SK-N-SH treated with all-trans-retinoic acid at 6 μM for 48 hours (cell line): ENCODE data around the gene CHRM2.

Experiments used
- ATAC-seq: fragments of 200-7000 bp; cut with Tn5 transposase; 3 replicates; pipeline ENCODE4 v1.9.1; 2020; ENCODE audit warnings: mild to moderate bottlenecking, moderate library complexity
- ARNTL ChIP-seq: fragments of 450-650 bp; formaldehyde crosslinking; IDR thresholded peaks from 2 replicates; pipeline ENCODE4 v1.5.0; 2020; ENCODE audit warnings: low read depth, mild to moderate bottlenecking, moderate library complexity, borderline replicate concordance
- BACH2 ChIP-seq: fragments of 250-450 bp; sonication (Bioruptor Pico); IDR thresholded peaks from 2 replicates; pipeline ENCODE4 v1.9.0; 2021; ENCODE audit warnings: mild to moderate bottlenecking, borderline replicate concordance
- CSDC2 ChIP-seq: fragments of 250-450 bp; sonication (Bioruptor Pico); IDR thresholded peaks from 2 replicates; pipeline ENCODE4 v1.5.0; 2020; ENCODE audit warnings: mild to moderate bottlenecking, moderate library complexity
- ESRRG ChIP-seq: fragments of 250-450 bp; sonication (Bioruptor Pico); IDR thresholded peaks from 2 replicates; pipeline ENCODE4 v1.6.1; 2021; ENCODE audit warnings: mild to moderate bottlenecking
- GLIS3 ChIP-seq: fragments of 250-450 bp; sonication (Bioruptor Pico); IDR thresholded peaks from 2 replicates; pipeline ENCODE4 v1.5.0; 2020; ENCODE audit warnings: mild to moderate bottlenecking, moderate library complexity
- ISL1 ChIP-seq: fragments of 250-450 bp; sonication (Bioruptor Pico); IDR thresholded peaks from 2 replicates; pipeline ENCODE4 v2.1.2; 2022; ENCODE audit warnings: mild to moderate bottlenecking, moderate library complexity
- OSR1 ChIP-seq: fragments of 250-450 bp; sonication (Bioruptor Pico); IDR thresholded peaks from 2 replicates; pipeline ENCODE4 v1.8.0; 2022; ENCODE audit warnings: moderate library complexity, mild to moderate bottlenecking, inconsistent platforms
- PPARA ChIP-seq: fragments of 250-450 bp; sonication (Bioruptor Pico); IDR thresholded peaks from 2 replicates; pipeline ENCODE4 v1.5.0; 2020; ENCODE audit warnings: mild to moderate bottlenecking, borderline replicate concordance
- RARB ChIP-seq: fragments of 250-450 bp; sonication (Bioruptor Pico); IDR thresholded peaks from 2 replicates; pipeline ENCODE4 v1.8.0; 2021; ENCODE audit warnings: mild to moderate bottlenecking, moderate library complexity
- SNAI2 ChIP-seq: fragments of 250-450 bp; sonication (Bioruptor Pico); IDR thresholded peaks from 2 replicates; pipeline ENCODE4 v1.5.0; 2020; ENCODE audit warnings: mild to moderate bottlenecking, moderate library complexity
- TCF4 ChIP-seq: fragments of 250-450 bp; sonication (Bioruptor Pico); IDR thresholded peaks from 2 replicates; pipeline ENCODE4 v1.8.0; 2021; ENCODE audit warnings: mild to moderate bottlenecking, moderate library complexity, borderline replicate concordance
- ZC3H10 ChIP-seq: fragments of 250-450 bp; sonication (Bioruptor Pico); IDR thresholded peaks from 2 replicates; pipeline ENCODE4 v1.5.1; 2021; ENCODE audit warnings: mild to moderate bottlenecking, moderate library complexity
- ZFP3 ChIP-seq: fragments of 250-450 bp; sonication (Bioruptor Pico); IDR thresholded peaks from 2 replicates; pipeline ENCODE4 v1.5.0; 2020; ENCODE audit warnings: mild to moderate bottlenecking, moderate library complexity
- ZFP30 ChIP-seq: fragments of 450-650 bp; formaldehyde crosslinking; IDR thresholded peaks from 2 replicates; pipeline ENCODE4 v1.5.0; 2022; ENCODE audit warnings: mild to moderate bottlenecking, moderate library complexity
- ZNF565 ChIP-seq: fragments of 450-650 bp; formaldehyde crosslinking; conservative IDR thresholded peaks from 2 replicates; pipeline ENCODE4 v1.5.0; 2020; ENCODE audit warnings: low read depth, mild to moderate bottlenecking, moderate library complexity
- ZNF70 ChIP-seq: fragments of 450-650 bp; formaldehyde crosslinking; IDR thresholded peaks from 2 replicates; pipeline ENCODE4 v1.5.0; 2020; ENCODE audit warnings: mild to moderate bottlenecking, moderate library complexity
- ZNF8 ChIP-seq: fragments of 450-650 bp; formaldehyde crosslinking; IDR thresholded peaks from 2 replicates; pipeline ENCODE4 v1.5.0; 2020; ENCODE audit warnings: mild to moderate bottlenecking, moderate library complexity
- TF ChIP-seq, protein P1 (sequence below): fragments of 250-450 bp; sonication (Bioruptor Pico); IDR thresholded peaks from 2 replicates; pipeline ENCODE4 v1.5.1; 2021; ENCODE audit warnings: mild to moderate bottlenecking, moderate library complexity
- TF ChIP-seq, protein P2 (sequence below): fragments of 250-450 bp; sonication (Bioruptor Pico); IDR thresholded peaks from 2 replicates; pipeline ENCODE4 v1.5.1; 2020; ENCODE audit warnings: low read depth, mild to moderate bottlenecking, moderate library complexity
- TF ChIP-seq, protein P3 (sequence below): fragments of 250-450 bp; sonication (Bioruptor Pico); IDR thresholded peaks from 2 replicates; pipeline ENCODE4 v1.8.0; 2021; ENCODE audit warnings: low read depth, mild to moderate bottlenecking, moderate library complexity, borderline replicate concordance
- TF ChIP-seq, protein P4 (sequence below): fragments of 250-450 bp; sonication (Bioruptor Pico); IDR thresholded peaks from 2 replicates; pipeline ENCODE4 v1.8.0; 2020; ENCODE audit warnings: mild to moderate bottlenecking, moderate library complexity, borderline replicate concordance
- TF ChIP-seq, protein P5 (sequence below): fragments of 250-450 bp; sonication (Bioruptor Pico); IDR thresholded peaks from 2 replicates; pipeline ENCODE4 v1.5.0; 2020; ENCODE audit warnings: mild to moderate bottlenecking, moderate library complexity

Gene CHRM2

GRCh38 chr7:136969761-136970160, 101.3 kb downstream of the CHRM2 start:
- TF ChIP-seq ZNF565: no peak
- no peak for TF ChIP-seq GLIS3
- no peak for TF ChIP-seq TCF4 (CRISPR knock-in tag)
- TF ChIP-seq, protein P1, sequence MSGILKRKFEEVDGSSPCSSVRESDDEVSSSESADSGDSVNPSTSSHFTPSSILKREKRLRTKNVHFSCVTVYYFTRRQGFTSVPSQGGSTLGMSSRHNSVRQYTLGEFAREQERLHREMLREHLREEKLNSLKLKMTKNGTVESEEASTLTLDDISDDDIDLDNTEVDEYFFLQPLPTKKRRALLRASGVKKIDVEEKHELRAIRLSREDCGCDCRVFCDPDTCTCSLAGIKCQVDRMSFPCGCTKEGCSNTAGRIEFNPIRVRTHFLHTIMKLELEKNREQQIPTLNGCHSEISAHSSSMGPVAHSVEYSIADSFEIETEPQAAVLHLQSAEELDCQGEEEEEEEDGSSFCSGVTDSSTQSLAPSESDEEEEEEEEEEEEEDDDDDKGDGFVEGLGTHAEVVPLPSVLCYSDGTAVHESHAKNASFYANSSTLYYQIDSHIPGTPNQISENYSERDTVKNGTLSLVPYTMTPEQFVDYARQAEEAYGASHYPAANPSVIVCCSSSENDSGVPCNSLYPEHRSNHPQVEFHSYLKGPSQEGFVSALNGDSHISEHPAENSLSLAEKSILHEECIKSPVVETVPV: no peak
- no peak for TF ChIP-seq CSDC2 (CRISPR knock-in tag)
- TF ChIP-seq, protein P2, sequence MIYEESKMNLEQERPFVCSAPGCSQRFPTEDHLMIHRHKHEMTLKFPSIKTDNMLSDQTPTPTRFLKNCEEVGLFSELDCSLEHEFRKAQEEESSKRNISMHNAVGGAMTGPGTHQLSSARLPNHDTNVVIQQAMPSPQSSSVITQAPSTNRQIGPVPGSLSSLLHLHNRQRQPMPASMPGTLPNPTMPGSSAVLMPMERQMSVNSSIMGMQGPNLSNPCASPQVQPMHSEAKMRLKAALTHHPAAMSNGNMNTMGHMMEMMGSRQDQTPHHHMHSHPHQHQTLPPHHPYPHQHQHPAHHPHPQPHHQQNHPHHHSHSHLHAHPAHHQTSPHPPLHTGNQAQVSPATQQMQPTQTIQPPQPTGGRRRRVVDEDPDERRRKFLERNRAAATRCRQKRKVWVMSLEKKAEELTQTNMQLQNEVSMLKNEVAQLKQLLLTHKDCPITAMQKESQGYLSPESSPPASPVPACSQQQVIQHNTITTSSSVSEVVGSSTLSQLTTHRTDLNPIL (CRISPR knock-in tag): no peak
- no peak for TF ChIP-seq ZNF70
- TF ChIP-seq ZC3H10 (CRISPR knock-in tag): no peak
- no peak for TF ChIP-seq RARB (CRISPR knock-in tag)
- TF ChIP-seq OSR1 (CRISPR knock-in tag): no peak
- no peak for TF ChIP-seq ESRRG (CRISPR knock-in tag)
- TF ChIP-seq PPARA: no peak
- no peak for TF ChIP-seq BACH2
- no peak for TF ChIP-seq ISL1
- TF ChIP-seq SNAI2: no peak
- no peak for TF ChIP-seq ARNTL (CRISPR knock-in tag)
- TF ChIP-seq, protein P3, sequence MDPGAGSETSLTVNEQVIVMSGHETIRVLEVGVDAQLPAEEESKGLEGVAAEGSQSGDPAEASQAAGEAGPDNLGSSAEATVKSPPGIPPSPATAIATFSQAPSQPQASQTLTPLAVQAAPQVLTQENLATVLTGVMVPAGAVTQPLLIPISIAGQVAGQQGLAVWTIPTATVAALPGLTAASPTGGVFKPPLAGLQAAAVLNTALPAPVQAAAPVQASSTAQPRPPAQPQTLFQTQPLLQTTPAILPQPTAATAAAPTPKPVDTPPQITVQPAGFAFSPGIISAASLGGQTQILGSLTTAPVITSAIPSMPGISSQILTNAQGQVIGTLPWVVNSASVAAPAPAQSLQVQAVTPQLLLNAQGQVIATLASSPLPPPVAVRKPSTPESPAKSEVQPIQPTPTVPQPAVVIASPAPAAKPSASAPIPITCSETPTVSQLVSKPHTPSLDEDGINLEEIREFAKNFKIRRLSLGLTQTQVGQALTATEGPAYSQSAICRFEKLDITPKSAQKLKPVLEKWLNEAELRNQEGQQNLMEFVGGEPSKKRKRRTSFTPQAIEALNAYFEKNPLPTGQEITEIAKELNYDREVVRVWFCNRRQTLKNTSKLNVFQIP (CRISPR knock-in tag): no peak
- TF ChIP-seq, protein P4, sequence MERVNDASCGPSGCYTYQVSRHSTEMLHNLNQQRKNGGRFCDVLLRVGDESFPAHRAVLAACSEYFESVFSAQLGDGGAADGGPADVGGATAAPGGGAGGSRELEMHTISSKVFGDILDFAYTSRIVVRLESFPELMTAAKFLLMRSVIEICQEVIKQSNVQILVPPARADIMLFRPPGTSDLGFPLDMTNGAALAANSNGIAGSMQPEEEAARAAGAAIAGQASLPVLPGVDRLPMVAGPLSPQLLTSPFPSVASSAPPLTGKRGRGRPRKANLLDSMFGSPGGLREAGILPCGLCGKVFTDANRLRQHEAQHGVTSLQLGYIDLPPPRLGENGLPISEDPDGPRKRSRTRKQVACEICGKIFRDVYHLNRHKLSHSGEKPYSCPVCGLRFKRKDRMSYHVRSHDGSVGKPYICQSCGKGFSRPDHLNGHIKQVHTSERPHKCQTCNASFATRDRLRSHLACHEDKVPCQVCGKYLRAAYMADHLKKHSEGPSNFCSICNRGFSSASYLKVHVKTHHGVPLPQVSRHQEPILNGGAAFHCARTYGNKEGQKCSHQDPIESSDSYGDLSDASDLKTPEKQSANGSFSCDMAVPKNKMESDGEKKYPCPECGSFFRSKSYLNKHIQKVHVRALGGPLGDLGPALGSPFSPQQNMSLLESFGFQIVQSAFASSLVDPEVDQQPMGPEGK (CRISPR knock-in tag): no peak
- TF ChIP-seq ZFP30 (CRISPR knock-in tag): no peak
- ATAC-seq: no peak

GRCh38 chr7:136971776-136972175, 103.3 kb downstream of the CHRM2 start:
- ATAC-seq: no peak
- no peak for TF ChIP-seq ISL1
- no peak for TF ChIP-seq ZNF565

GRCh38 chr7:136976504-136977251, 108.2 kb downstream of the CHRM2 start:
- ATAC-seq: no peak
- TF ChIP-seq, protein P3 (CRISPR knock-in tag): no peak
- TF ChIP-seq TCF4 (CRISPR knock-in tag) (no peak), ZFP3 (CRISPR knock-in tag) (no peak)
- TF ChIP-seq, all 23 proteins: peak for 0

DNA sequence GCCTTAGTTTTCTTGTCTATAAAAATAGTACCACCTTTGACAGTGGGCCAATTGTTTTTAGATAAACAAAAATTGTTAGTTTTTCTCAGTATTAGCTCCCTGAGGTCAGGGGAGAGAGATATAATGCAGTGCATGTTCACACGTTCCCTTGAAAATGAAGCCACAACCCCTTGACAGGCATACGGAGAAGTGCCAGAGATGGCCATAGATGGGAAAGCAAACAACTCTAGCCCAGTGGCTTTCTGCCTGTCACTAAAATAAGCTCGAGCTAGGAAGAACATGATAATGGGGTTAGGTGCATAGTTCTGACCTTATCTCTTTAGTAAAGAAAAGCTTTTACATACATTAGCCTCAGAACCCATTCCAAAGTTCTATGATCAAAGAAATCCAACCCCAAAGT, 124.9 kb downstream of the CHRM2 start:
- no peak for TF ChIP-seq BACH2
- TF ChIP-seq RARB (CRISPR knock-in tag): no peak
- no peak for TF ChIP-seq TCF4 (CRISPR knock-in tag)
- no peak for TF ChIP-seq ZC3H10 (CRISPR knock-in tag)
- TF ChIP-seq ZFP30 (CRISPR knock-in tag): no peak
- TF ChIP-seq ZNF8: no peak
- TF ChIP-seq, protein P5, sequence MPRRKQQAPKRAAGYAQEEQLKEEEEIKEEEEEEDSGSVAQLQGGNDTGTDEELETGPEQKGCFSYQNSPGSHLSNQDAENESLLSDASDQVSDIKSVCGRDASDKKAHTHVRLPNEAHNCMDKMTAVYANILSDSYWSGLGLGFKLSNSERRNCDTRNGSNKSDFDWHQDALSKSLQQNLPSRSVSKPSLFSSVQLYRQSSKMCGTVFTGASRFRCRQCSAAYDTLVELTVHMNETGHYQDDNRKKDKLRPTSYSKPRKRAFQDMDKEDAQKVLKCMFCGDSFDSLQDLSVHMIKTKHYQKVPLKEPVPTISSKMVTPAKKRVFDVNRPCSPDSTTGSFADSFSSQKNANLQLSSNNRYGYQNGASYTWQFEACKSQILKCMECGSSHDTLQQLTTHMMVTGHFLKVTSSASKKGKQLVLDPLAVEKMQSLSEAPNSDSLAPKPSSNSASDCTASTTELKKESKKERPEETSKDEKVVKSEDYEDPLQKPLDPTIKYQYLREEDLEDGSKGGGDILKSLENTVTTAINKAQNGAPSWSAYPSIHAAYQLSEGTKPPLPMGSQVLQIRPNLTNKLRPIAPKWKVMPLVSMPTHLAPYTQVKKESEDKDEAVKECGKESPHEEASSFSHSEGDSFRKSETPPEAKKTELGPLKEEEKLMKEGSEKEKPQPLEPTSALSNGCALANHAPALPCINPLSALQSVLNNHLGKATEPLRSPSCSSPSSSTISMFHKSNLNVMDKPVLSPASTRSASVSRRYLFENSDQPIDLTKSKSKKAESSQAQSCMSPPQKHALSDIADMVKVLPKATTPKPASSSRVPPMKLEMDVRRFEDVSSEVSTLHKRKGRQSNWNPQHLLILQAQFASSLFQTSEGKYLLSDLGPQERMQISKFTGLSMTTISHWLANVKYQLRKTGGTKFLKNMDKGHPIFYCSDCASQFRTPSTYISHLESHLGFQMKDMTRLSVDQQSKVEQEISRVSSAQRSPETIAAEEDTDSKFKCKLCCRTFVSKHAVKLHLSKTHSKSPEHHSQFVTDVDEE (CRISPR knock-in tag): no peak
- TF ChIP-seq PPARA: no peak
- TF ChIP-seq OSR1 (CRISPR knock-in tag): no peak
- TF ChIP-seq, protein P3 (CRISPR knock-in tag): no peak
- no peak for ATAC-seq
